Measurements from ENCODE around the gene PEF1.
A peak's percentile ranks its signal among the peaks of the same experiment; 100 is the strongest.
"Not testable (repeated sequence)": the region's sequence is repeated elsewhere in the genome, so short reads cannot be mapped to it uniquely, and the experiment has no call there.

PEF1 gene

GRCh38 chr1:31593770-31594632, 50.7 kb downstream of the PEF1 start:
- peak; percentile 98 for TF ChIP-seq CTCF (conservative IDR thresholded peaks at IDR 0.05; ENCODE audit: low read depth, low read length)
- DNase-seq (ENCODE audit: low read depth), result peak; percentile 85
- H3K4me3 ChIP-seq (ENCODE audit: low read depth, low read length), result no peak overlapping the region

GRCh38 chr1:31593136-31593665, 51.5 kb downstream of the PEF1 start:
- TF ChIP-seq CTCF (conservative IDR thresholded peaks at IDR 0.05; ENCODE audit: low read depth, low read length), result no peak
- DNase-seq (ENCODE audit: low read depth), result no peak
- no peak overlapping the region for H3K4me3 ChIP-seq (ENCODE audit: low read depth, low read length)

GRCh38 chr1:31592132-31592531, 52.5 kb downstream of the PEF1 start:
- no peak overlapping the region for H3K4me3 ChIP-seq (ENCODE audit: low read depth, low read length)
- DNase-seq (ENCODE audit: low read depth), result no peak
- no peak for TF ChIP-seq CTCF (conservative IDR thresholded peaks at IDR 0.05; ENCODE audit: low read depth, low read length)

- H3K4me3 ChIP-seq (ENCODE audit: low read depth, low read length), result no peak overlapping the region
- TF ChIP-seq CTCF (conservative IDR thresholded peaks at IDR 0.05; ENCODE audit: low read depth, low read length), result no peak
- no peak for DNase-seq (ENCODE audit: low read depth)
Observed at GRCh38 chr1:31591425-31592093, 53.1 kb downstream of the PEF1 start.

- peak overlapping the region; percentile 55 for H3K4me3 ChIP-seq (ENCODE audit: low read depth, low read length)
- DNase-seq (ENCODE audit: low read depth), result peak; percentile 21
- no peak for TF ChIP-seq CTCF (conservative IDR thresholded peaks at IDR 0.05; ENCODE audit: low read depth, low read length)
Observed at GRCh38 chr1:31588751-31589515, 55.7 kb downstream of the PEF1 start.

GRCh38 chr1:31587720-31588423, 56.8 kb downstream of the PEF1 start:
- H3K4me3 ChIP-seq (ENCODE audit: low read depth, low read length), result no peak overlapping the region
- peak; percentile 74 for TF ChIP-seq CTCF (conservative IDR thresholded peaks at IDR 0.05; ENCODE audit: low read depth, low read length)
- DNase-seq (ENCODE audit: low read depth), result peak; percentile 33

GRCh38 chr1:31587328-31587699, 57.4 kb downstream of the PEF1 start:
- DNase-seq (ENCODE audit: low read depth); H3K4me3 ChIP-seq (ENCODE audit: low read depth, low read length): not testable (repeated sequence)

All from choroid plexus epithelial cell (primary cell).